Measurements from ENCODE around the gene S100A9. TPM values are rescaled to one million over a fixed set of nuclear protein-coding genes. Genes with fewer than 3 reads are reported as not detected.

Gene S100A9
- total RNA-seq, 1 experiment from 2014 or later: 0.59 TPM

DNA sequence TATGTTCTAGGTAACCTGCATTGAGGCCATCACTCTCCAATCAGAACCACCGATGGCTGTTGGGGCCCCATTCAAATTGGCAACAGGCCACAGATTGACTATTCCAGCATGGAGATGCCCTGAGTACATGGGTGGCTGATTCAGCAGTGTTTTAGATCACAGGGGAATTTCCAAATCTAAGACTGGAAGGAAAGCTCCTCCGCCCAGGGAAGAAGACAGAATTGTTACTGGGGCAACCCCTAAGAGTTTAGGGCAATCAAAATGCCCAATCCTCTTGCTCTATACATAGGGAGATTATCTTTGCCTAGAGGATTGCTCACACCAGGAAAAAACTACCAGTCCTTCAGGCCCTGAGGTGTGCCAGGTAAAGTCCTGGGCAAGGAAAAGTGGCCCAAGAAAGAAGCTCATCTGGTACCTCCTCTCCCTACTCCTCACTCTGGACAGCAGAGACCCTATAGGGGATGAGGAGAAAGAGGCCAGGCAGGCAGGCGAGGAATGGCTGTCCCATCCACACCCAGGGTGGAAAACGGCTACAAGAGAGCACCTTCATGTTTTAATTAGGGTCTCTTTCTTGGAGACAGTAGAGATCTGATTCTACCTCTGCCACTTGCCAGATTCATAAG lies 27.4 kb downstream of the S100A9 start:
- Histone ChIP-seq H3K9me2 (ENCODE audit: insufficient read depth) (no peaks in the 10 kb centered on the region), H3K4me1 (ENCODE audit: control insufficient read depth in 1 of 2, insufficient read depth in 2 of 2, low read length in 2 of 2) (no peaks in the 10 kb centered on the region), H2AFZ (ENCODE audit: low read depth, low read length, poor library complexity, severe bottlenecking) (no peak overlapping the region), H4K20me1 (ENCODE audit: insufficient read depth) (no peaks in the 10 kb centered on the region), H3K9me3 (ENCODE audit: control insufficient read depth in 1 of 2, insufficient read depth in 1 of 2, low read depth in 1 of 2, low read length in 2 of 2) (no peaks in the 10 kb centered on the region), H3K27me3 (ENCODE audit: insufficient read depth, low read length) (peaks cover 46% of the 10 kb centered on the region), H3K27ac (ENCODE audit: low read depth, low read length) (no peak overlapping the region), H3K4me3 (replicated peaks in 1 of 2; ENCODE audit: low read depth in 1 of 2, low read length in 2 of 2) (no peak overlapping the region), H3K9ac (ENCODE audit: low read length) (no peak overlapping the region), H3K79me2 (ENCODE audit: insufficient read depth, low read length) (no peaks in the 10 kb centered on the region), H3K36me3 (ENCODE audit: control insufficient read depth in 1 of 2, insufficient read depth in 2 of 2, low read length in 2 of 2) (no peaks in the 10 kb centered on the region), H3K4me2 (ENCODE audit: low read length) (no peak overlapping the region)
- no peak for TF ChIP-seq EGR1 (IDR thresholded peaks at IDR 0.05; ENCODE audit: low read depth)
- ChIA-PET RAD21 (ENCODE audit: low non-redundant PET in 1 of 2, low total read pairs in 2 of 2, uncharacterized antibody in 2 of 2, unreplicated experiment in 2 of 2) (no interaction called here), POLR2A (no interaction called here), CTCF (no interaction called here)
- ATAC-seq (no peak), DNase-seq (ENCODE audit: low read depth, low spot score) (no peak)
- intact Hi-C loops (cut with micrococcal nuclease): no loop called here
- no TSS peak for BruUV-seq (replicated peaks)

DNA sequence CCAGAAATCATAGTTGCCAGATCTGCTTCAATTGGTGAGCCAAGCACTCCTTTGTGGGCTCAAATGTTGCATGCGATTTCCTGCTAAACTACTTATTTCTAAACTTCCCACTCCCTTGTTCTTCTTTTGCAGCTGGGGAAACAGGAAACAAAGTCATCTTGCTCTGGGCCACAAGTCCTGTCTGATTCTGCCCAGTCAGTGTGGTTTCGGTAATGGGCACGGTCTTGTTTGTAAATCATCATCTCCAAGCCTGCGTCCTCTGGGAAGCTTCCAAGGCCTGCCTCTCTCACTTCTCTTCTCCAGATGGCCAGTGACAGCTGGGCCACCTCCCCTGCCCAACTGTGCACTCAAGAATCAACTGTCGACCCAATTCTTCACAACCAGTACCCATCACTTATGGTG lies 28.8 kb downstream of the S100A9 start:
- Histone ChIP-seq H3K4me1 (ENCODE audit: control insufficient read depth in 1 of 2, insufficient read depth in 2 of 2, low read length in 2 of 2) (no peaks in the 10 kb centered on the region), H3K9ac (ENCODE audit: low read length) (no peak overlapping the region), H3K9me2 (ENCODE audit: insufficient read depth) (no peaks in the 10 kb centered on the region), H2AFZ (ENCODE audit: low read depth, low read length, poor library complexity, severe bottlenecking) (no peak overlapping the region), H3K27me3 (ENCODE audit: insufficient read depth, low read length) (peaks cover 60% of the 10 kb centered on the region), H3K9me3 (ENCODE audit: control insufficient read depth in 1 of 2, insufficient read depth in 1 of 2, low read depth in 1 of 2, low read length in 2 of 2) (no peaks in the 10 kb centered on the region), H4K20me1 (ENCODE audit: insufficient read depth) (no peaks in the 10 kb centered on the region), H3K79me2 (ENCODE audit: insufficient read depth, low read length) (no peaks in the 10 kb centered on the region), H3K36me3 (ENCODE audit: control insufficient read depth in 1 of 2, insufficient read depth in 2 of 2, low read length in 2 of 2) (no peaks in the 10 kb centered on the region), H3K27ac (ENCODE audit: low read depth, low read length) (no peak overlapping the region), H3K4me3 (replicated peaks in 1 of 2; ENCODE audit: low read depth in 1 of 2, low read length in 2 of 2) (no peak overlapping the region), H3K4me2 (ENCODE audit: low read length) (no peak overlapping the region)
- ChIA-PET RAD21 (ENCODE audit: low non-redundant PET in 1 of 2, low total read pairs in 2 of 2, uncharacterized antibody in 2 of 2, unreplicated experiment in 2 of 2) (no interaction called here), CTCF (no interaction called here), POLR2A (no interaction called here)
- intact Hi-C loops (cut with micrococcal nuclease): no loop called here
- DNase-seq (ENCODE audit: low read depth, low spot score): no peak
- BruUV-seq (replicated peaks): no TSS peak
- ATAC-seq: no peak
- TF ChIP-seq SP1 (IDR thresholded peaks at IDR 0.05; ENCODE audit: low read depth): no peak
- no peak for TF ChIP-seq JUND (IDR thresholded peaks at IDR 0.05)
- no peak for TF ChIP-seq MAX (IDR thresholded peaks at IDR 0.05)
- TF ChIP-seq, protein P1, sequence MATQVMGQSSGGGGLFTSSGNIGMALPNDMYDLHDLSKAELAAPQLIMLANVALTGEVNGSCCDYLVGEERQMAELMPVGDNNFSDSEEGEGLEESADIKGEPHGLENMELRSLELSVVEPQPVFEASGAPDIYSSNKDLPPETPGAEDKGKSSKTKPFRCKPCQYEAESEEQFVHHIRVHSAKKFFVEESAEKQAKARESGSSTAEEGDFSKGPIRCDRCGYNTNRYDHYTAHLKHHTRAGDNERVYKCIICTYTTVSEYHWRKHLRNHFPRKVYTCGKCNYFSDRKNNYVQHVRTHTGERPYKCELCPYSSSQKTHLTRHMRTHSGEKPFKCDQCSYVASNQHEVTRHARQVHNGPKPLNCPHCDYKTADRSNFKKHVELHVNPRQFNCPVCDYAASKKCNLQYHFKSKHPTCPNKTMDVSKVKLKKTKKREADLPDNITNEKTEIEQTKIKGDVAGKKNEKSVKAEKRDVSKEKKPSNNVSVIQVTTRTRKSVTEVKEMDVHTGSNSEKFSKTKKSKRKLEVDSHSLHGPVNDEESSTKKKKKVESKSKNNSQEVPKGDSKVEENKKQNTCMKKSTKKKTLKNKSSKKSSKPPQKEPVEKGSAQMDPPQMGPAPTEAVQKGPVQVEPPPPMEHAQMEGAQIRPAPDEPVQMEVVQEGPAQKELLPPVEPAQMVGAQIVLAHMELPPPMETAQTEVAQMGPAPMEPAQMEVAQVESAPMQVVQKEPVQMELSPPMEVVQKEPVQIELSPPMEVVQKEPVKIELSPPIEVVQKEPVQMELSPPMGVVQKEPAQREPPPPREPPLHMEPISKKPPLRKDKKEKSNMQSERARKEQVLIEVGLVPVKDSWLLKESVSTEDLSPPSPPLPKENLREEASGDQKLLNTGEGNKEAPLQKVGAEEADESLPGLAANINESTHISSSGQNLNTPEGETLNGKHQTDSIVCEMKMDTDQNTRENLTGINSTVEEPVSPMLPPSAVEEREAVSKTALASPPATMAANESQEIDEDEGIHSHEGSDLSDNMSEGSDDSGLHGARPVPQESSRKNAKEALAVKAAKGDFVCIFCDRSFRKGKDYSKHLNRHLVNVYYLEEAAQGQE (IDR thresholded peaks at IDR 0.05; ENCODE audit: low read depth): no peak
- no peak for TF ChIP-seq YY1 (IDR thresholded peaks at IDR 0.05; ENCODE audit: extremely low read depth, insufficient replicate concordance, low read depth, low read length)
- no peak for TF ChIP-seq RAD21 (IDR thresholded peaks at IDR 0.05; ENCODE audit: low read depth)
- no peak for TF ChIP-seq CBX3 (IDR thresholded peaks at IDR 0.05; ENCODE audit: low read depth)
- TF ChIP-seq TCF7L2 (IDR thresholded peaks at IDR 0.05; ENCODE audit: borderline replicate concordance, extremely low read depth, insufficient read depth, insufficient read length): no peak
- TF ChIP-seq ZFX (IDR thresholded peaks at IDR 0.05): no peak
- TF ChIP-seq SRF (IDR thresholded peaks at IDR 0.05; ENCODE audit: low read depth): no peak
- no peak for TF ChIP-seq FOSL1 (IDR thresholded peaks at IDR 0.05; ENCODE audit: low read depth)
- TF ChIP-seq, protein P2, sequence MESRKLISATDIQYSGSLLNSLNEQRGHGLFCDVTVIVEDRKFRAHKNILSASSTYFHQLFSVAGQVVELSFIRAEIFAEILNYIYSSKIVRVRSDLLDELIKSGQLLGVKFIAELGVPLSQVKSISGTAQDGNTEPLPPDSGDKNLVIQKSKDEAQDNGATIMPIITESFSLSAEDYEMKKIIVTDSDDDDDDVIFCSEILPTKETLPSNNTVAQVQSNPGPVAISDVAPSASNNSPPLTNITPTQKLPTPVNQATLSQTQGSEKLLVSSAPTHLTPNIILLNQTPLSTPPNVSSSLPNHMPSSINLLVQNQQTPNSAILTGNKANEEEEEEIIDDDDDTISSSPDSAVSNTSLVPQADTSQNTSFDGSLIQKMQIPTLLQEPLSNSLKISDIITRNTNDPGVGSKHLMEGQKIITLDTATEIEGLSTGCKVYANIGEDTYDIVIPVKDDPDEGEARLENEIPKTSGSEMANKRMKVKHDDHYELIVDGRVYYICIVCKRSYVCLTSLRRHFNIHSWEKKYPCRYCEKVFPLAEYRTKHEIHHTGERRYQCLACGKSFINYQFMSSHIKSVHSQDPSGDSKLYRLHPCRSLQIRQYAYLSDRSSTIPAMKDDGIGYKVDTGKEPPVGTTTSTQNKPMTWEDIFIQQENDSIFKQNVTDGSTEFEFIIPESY (IDR thresholded peaks at IDR 0.05; ENCODE audit: extremely low read depth, insufficient replicate concordance, low read length): no peak
- TF ChIP-seq ATF3 (IDR thresholded peaks at IDR 0.05): no peak
- TF ChIP-seq ELF1 (IDR thresholded peaks at IDR 0.05; ENCODE audit: borderline replicate concordance, low read depth): no peak
